ENCODE measurements around the gene NEK9.

GRCh38 chr14:75144944-75145343, 18.1 kb upstream of the NEK9 start:
- TF ChIP-seq CTCF (IDR thresholded peaks at IDR 0.05; ENCODE audit: low read depth, low read length, missing input control) (no peak), REST (IDR thresholded peaks at IDR 0.05) (no peak), JUND (IDR thresholded peaks at IDR 0.05) (no peak), RAD21 (IDR thresholded peaks at IDR 0.05) (peak in 1 of 2 donors; percentile 10), YY1 (IDR thresholded peaks at IDR 0.05) (no peak)
